ENCODE results near the gene PPP1R12A. TPM values are rescaled to one million over a fixed set of nuclear protein-coding genes. Genes with fewer than 3 reads are reported as not detected.

The PPP1R12A gene
- total and polyA plus RNA-seq, 2 of the 4 experiments (the other 2 are of a cell fraction) = 47.7 to 112 TPM

GRCh38 chr12:79983986-79984620 is 49.2 kb upstream of the PPP1R12A start:
- H2BK20ac ChIP-seq (ENCODE audit: low read depth, low read length) = peak overlapping the region; percentile 57
- no peak overlapping the region for H3K9ac ChIP-seq (ENCODE audit: low read depth, low read length)
- 87% methylated on average over 4 of the region's 6 CpGs; no CpG with 5 or more reads in 1 of the 2 experiments for WGBS, 2 experiments (ENCODE audit: extremely low coverage in 2 of 2, insufficient read length in 1 of 2)
- no peak overlapping the region for H3K4me3 ChIP-seq (ENCODE audit: insufficient read depth, low read depth, low read length)
- H3K4me1 ChIP-seq (ENCODE audit: control insufficient read depth, insufficient read depth, low read length) = peaks cover 7% of the 10 kb centered on the region
- no peaks in the 10 kb centered on the region for H3K9me3 ChIP-seq (ENCODE audit: control insufficient read depth, insufficient read depth, low read length)
- dilution Hi-C loops (cut with HindIII; ENCODE audit: low sequenced_read_pairs, unreplicated experiment) (no loop called here), in situ Hi-C loops (cut with MboI; ENCODE audit: low sequenced_read_pairs) (no loop called here), intact Hi-C loops (cut with micrococcal nuclease) (no loop called here)
- H3K23ac ChIP-seq (ENCODE audit: low read depth, low read length) = 0 out of 2 replicates have a peak overlapping the region, but pooled peaks have one; percentile 12
- ChIA-PET POLR2A (ENCODE audit: unreplicated experiment) (no interaction called here), CTCF (no interaction called here)
- no peaks in the 10 kb centered on the region for H3K79me1 ChIP-seq (ENCODE audit: low read depth in 1 of 2, low read length in 2 of 2)
- H4K20me1 ChIP-seq (ENCODE audit: insufficient read depth, low read length) = no peaks in the 10 kb centered on the region
- H3K14ac ChIP-seq (replicated peaks; ENCODE audit: low read depth, low read length) = no peak overlapping the region
- ATAC-seq (ENCODE audit: low read depth) (no peak), DNase-seq (peak; percentile 48)
- H2BK15ac ChIP-seq (ENCODE audit: low read depth, low read length) = no peak overlapping the region; the same call in 2 of the 3 replicates
- no peak overlapping the region for H2AK9ac ChIP-seq (replicated peaks; ENCODE audit: low read depth, low read length, poor library complexity)
- BruUV-seq (replicated peaks) = no TSS peak
- TF ChIP-seq USF2 (IDR thresholded peaks at IDR 0.05; ENCODE audit: low read depth, low read length) (no peak), BHLHE40 (IDR thresholded peaks at IDR 0.05; ENCODE audit: low read depth, low read length) (no peak), RCOR1 (IDR thresholded peaks at IDR 0.05; ENCODE audit: insufficient replicate concordance, low read length) (no peak)
- no peak overlapping the region for H2AK5ac ChIP-seq (ENCODE audit: low read depth, low read length)
- no peaks in the 10 kb centered on the region for H3K36me3 ChIP-seq (ENCODE audit: control insufficient read depth, insufficient read depth, low read length)
- peak overlapping the region; percentile 9; the same call in 1 of the 2 replicates for H4K91ac ChIP-seq (ENCODE audit: insufficient read depth, low read depth, low read length)
- no peak overlapping the region for H2BK120ac ChIP-seq (ENCODE audit: low read depth, low read length)
- H2BK5ac ChIP-seq (ENCODE audit: low read depth, low read length, poor library complexity, severe bottlenecking) = no peak overlapping the region
- no peak overlapping the region for H3K18ac ChIP-seq (ENCODE audit: low read depth, low read length)
- peaks cover 3% of the 10 kb centered on the region; the same call in 1 of the 2 replicates for H3K9me1 ChIP-seq (ENCODE audit: insufficient read depth, low read length)
- no peak overlapping the region for H4K5ac ChIP-seq (ENCODE audit: low read depth, low read length)
- H3K27ac ChIP-seq (ENCODE audit: insufficient read depth, low read length) = no peak overlapping the region
- no peaks in the 10 kb centered on the region for H3K27me3 ChIP-seq (ENCODE audit: control insufficient read depth, insufficient read depth, low read length)
- peak overlapping the region; percentile 57 for H2AFZ ChIP-seq (replicated peaks; ENCODE audit: low read length, poor library complexity)
- H3K56ac ChIP-seq (ENCODE audit: extremely low read depth, insufficient read depth, low read length) = no peak overlapping the region
- H3K4me2 ChIP-seq (ENCODE audit: low read depth, low read length) = no peak overlapping the region
- peak overlapping the region; percentile 36 for H3K4ac ChIP-seq (ENCODE audit: low read depth, low read length)
- no peak overlapping the region for H4K8ac ChIP-seq (ENCODE audit: low read depth in 2 of 2, low read length in 2 of 2)
